GM12875 (cell line): ENCODE measurements around the gene NIFK.

Experiments
- H3K4me3 ChIP-seq: one replicate; pipeline ENCODE4 v1.5.1; 2011; ENCODE audit warnings: low read depth, low read length, control low read depth
- TF ChIP-seq, protein P1 (sequence below): IDR thresholded peaks from 2 replicates; pipeline ENCODE4 v1.5.1; 2011; ENCODE audit warnings: low read depth, mild to moderate bottlenecking, control low read depth, inconsistent platforms, low read length, moderate library complexity, borderline replicate concordance; ENCODE audit not compliant: insufficient read depth

Gene NIFK

DNA sequence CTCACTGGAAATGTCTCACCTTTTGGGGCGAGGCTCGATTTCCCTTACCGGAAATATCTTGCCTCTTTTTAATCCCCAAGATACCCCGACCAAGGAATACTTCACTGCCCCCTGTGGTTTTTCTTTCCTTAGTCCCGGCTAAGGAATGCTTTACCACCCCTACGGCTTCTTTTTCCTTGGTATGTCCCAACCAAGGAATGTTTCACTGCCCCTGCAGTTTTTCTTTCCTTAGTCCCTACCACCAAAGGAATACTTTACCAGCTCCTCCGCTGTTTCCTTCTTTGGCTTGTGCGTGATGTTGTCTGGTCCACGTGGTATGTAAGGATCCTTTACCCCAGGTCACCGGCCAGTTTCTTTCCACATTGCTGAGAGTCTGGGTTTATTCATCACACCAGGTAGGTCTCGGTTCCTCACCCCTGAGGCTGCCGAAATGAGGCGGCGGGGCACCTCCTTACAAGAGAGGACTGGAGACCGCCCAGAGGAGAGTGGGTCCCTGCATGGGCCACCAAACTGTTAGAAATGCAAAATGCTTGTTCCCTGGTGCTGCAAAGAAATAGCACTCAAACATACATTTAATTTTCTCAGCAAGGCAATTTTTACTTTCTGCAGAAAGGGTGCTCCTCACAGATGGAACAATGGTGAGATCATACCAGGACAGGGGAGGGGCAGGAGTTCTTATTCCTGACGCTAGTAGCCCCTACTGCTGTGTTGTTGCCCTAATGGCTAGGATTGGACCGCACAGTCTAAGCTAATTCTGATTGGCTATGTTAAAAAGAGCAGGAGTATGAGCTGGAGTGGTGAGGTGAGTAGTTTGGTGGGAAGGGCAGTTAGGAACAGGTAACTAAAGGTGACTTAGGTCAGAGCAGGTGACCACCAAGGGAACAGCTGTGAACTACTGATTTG lies 54.0 kb downstream of the NIFK start:
- TF ChIP-seq, protein P1, sequence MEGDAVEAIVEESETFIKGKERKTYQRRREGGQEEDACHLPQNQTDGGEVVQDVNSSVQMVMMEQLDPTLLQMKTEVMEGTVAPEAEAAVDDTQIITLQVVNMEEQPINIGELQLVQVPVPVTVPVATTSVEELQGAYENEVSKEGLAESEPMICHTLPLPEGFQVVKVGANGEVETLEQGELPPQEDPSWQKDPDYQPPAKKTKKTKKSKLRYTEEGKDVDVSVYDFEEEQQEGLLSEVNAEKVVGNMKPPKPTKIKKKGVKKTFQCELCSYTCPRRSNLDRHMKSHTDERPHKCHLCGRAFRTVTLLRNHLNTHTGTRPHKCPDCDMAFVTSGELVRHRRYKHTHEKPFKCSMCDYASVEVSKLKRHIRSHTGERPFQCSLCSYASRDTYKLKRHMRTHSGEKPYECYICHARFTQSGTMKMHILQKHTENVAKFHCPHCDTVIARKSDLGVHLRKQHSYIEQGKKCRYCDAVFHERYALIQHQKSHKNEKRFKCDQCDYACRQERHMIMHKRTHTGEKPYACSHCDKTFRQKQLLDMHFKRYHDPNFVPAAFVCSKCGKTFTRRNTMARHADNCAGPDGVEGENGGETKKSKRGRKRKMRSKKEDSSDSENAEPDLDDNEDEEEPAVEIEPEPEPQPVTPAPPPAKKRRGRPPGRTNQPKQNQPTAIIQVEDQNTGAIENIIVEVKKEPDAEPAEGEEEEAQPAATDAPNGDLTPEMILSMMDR, result no peak
- H3K4me3 ChIP-seq, result no peak overlapping the region

DNA sequence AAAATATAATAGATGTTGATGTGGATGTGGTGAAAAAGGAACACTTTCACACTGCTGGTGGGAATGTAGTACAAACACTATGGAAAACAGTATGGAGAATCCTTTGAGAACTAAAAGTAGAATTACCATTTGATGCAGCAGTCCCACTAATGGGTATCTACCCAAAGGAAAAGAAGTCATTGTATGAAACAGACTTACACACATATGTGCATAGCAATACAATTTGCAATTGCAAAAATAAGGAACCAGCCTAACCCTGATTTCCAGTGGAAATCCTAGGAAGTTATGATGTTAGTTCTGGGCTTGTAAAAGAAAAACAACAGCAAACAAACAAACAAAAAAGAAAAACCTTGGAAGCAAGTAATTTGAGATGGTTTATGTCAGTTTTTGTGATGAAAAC lies 58.8 kb downstream of the NIFK start:
- TF ChIP-seq, protein P1, result no peak
- no peak overlapping the region for H3K4me3 ChIP-seq
